Keratinocyte (primary cell): ENCODE measurements around the gene CACNA1E. TPM values are rescaled to one million over a fixed set of nuclear protein-coding genes. Genes with fewer than 3 reads are reported as not detected.

Source experiments
- DNase-seq: peaks from one replicate; pipeline ENCODE4 v3.0.0-alpha.2; 2011; ENCODE audit warnings: low read depth, missing footprints, low spot score
- FAIRE-seq: peaks from 2 replicates; lab custom pipeline; 2011; peaks lifted over from hg19 to GRCh38; lab: Jason Lieb, UNC
- H2AFZ ChIP-seq: 2 replicates; pipeline ENCODE4 v1.6.0; 2012; ENCODE audit warnings: low read length, control low read depth, inconsistent platforms; ENCODE audit not compliant: control insufficient read depth
- H3K27ac ChIP-seq: 2 replicates; pipeline ENCODE4 v1.5.1; 2011; ENCODE audit warnings: low read length; ENCODE audit not compliant: control insufficient read depth, insufficient read depth
- H3K27me3 ChIP-seq: 3 replicates; pipeline ENCODE4 v1.6.0; 2011; ENCODE audit warnings: low read length; ENCODE audit not compliant: control insufficient read depth, insufficient read depth; ENCODE audit errors: extremely low read depth
- H3K36me3 ChIP-seq, 2 experiments: 2 replicates in 1 of 2; 3 replicates in 1 of 2; pipeline ENCODE4 v1.5.1; 2011; ENCODE audit warnings: low read length in 2 of 2, mild to moderate bottlenecking in 1 of 2; ENCODE audit not compliant: control insufficient read depth in 2 of 2, insufficient read depth in 2 of 2; ENCODE audit errors: extremely low read depth in 1 of 2
- H3K4me1 ChIP-seq: 3 replicates; pipeline ENCODE4 v1.5.1; 2011; ENCODE audit warnings: low read length; ENCODE audit not compliant: control insufficient read depth, insufficient read depth; ENCODE audit errors: extremely low read depth
- H3K4me2 ChIP-seq: 3 replicates; pipeline ENCODE4 v1.6.0; 2011; ENCODE audit warnings: low read depth, low read length; ENCODE audit not compliant: control insufficient read depth, insufficient read depth; ENCODE audit errors: extremely low read depth
- H3K4me3 ChIP-seq, 3 experiments: fragments of 200-600 bp in 1 of 3; sonication (generic) in 1 of 3; 2 replicates in 2 of 3; 3 replicates in 1 of 3; pipeline ENCODE4 v1.5.1; 2011 to 2016; ENCODE audit warnings: low read length in 3 of 3, mild to moderate bottlenecking in 3 of 3, control low read depth in 2 of 3, inconsistent platforms in 1 of 3, low read depth in 1 of 3, mixed read lengths in 1 of 3, mixed run types in 1 of 3, moderate library complexity in 1 of 3; ENCODE audit not compliant: control insufficient read depth in 2 of 3, insufficient read depth in 2 of 3; ENCODE audit errors: extremely low read depth in 1 of 3
- H3K79me2 ChIP-seq: 2 replicates; pipeline ENCODE4 v1.6.0; 2012; ENCODE audit warnings: low read length; ENCODE audit not compliant: control insufficient read depth, insufficient read depth
- H3K9ac ChIP-seq: 3 replicates; pipeline ENCODE4 v1.6.0; 2011; ENCODE audit warnings: low read length; ENCODE audit not compliant: control insufficient read depth, insufficient read depth; ENCODE audit errors: extremely low read depth
- H3K9me1 ChIP-seq: 3 replicates; pipeline ENCODE4 v1.6.0; 2011; ENCODE audit warnings: low read length; ENCODE audit not compliant: control insufficient read depth, insufficient read depth; ENCODE audit errors: extremely low read depth
- H3K9me3 ChIP-seq: 2 replicates; pipeline ENCODE4 v1.5.1; 2012; ENCODE audit warnings: low read depth, low read length; ENCODE audit not compliant: control insufficient read depth
- H4K20me1 ChIP-seq: 3 replicates; pipeline ENCODE4 v1.6.0; 2011; ENCODE audit warnings: low read length; ENCODE audit not compliant: control insufficient read depth, insufficient read depth; ENCODE audit errors: extremely low read depth
- EZH2 ChIP-seq: IDR thresholded peaks from one replicate; pipeline ENCODE4 v1.6.1; 2012; ENCODE audit warnings: inconsistent platforms, mild to moderate bottlenecking, low read length, moderate library complexity
- dilution Hi-C: fragments of 300-500 bp; cut with MboI; formaldehyde crosslinking; loops from one replicate; pipeline ENCODE4 v1.7.0; 2020; ENCODE audit warnings: low sequenced_read_pairs; ENCODE audit not compliant: extremely low pct_ligation_motif_present
- polyA plus RNA-seq, 5 experiments: library from polyadenylated mRNA; depleted of rRNA in 3 of 5; stranded (reverse) in 3 of 5; stranded (forward) in 1 of 5; unstranded in 1 of 5; fragments of >200 nt; gene quantifications; 1 replicate in 1 of 5; 2 replicates in 3 of 5; 3 replicates in 1 of 5; pipeline versions ENCODE4 v1.2.1 to v1.2.3, GENCODE V29; 2011 to 2012; ENCODE audit warnings: missing spikeins in 2 of 5, low read depth in 1 of 5, low replicate concordance in 1 of 5
- TF ChIP-seq, protein P1 (sequence below), 3 experiments: IDR thresholded peaks in 1 of 3; conservative IDR thresholded peaks in 1 of 3; optimal IDR thresholded peaks in 1 of 3; 2 replicates in 2 of 3; 3 replicates in 1 of 3; pipeline versions ENCODE3 to v1.5.1; 2011; ENCODE audit warnings: low read length in 3 of 3, mild to moderate bottlenecking in 3 of 3, moderate library complexity in 2 of 3, control low read depth in 1 of 3, inconsistent platforms in 1 of 3; ENCODE audit not compliant: insufficient read depth in 2 of 3; ENCODE audit errors: extremely low read depth in 1 of 3

The CACNA1E gene
- polyA plus RNA-seq, 1 donor (not counting 4 experiments of a cell fraction or from before 2014, with no cell fraction given) = not detected

DNA sequence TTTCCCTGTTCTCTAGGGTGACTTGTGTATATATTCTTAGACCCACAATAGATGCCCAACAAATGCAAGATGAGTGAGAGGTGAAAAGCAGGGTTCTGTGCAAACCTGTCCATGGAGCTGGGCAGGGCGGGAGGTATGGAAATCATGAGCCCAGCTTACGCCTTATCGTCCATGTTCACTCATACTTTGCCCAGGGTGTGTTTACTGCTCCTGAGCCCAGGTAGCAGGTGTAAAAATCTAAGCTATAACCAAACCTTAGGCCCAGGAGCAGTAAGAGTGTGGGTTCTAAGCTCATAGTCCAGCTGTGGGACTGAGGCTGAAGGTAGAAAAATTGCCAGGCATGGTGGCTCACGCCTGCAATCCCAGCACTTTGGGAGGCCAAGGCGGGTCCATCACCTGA is 48.1 kb downstream of the CACNA1E start:
- DNase-seq = no peak
- Histone ChIP-seq H3K36me3 (no peaks in the 10 kb centered on the region), H3K27me3 (no peaks in the 10 kb centered on the region), H3K9me1 (no peaks in the 10 kb centered on the region), H3K4me1 (peaks cover 6% of the 10 kb centered on the region), H3K79me2 (no peaks in the 10 kb centered on the region), H4K20me1 (no peaks in the 10 kb centered on the region), H3K4me3 (no peak overlapping the region), H3K4me2 (no peak overlapping the region), H3K9ac (no peak overlapping the region), H3K27ac (no peak overlapping the region), H3K9me3 (no peaks in the 10 kb centered on the region), H2AFZ (no peak overlapping the region)
- no peak for FAIRE-seq
- TF ChIP-seq, protein P1, sequence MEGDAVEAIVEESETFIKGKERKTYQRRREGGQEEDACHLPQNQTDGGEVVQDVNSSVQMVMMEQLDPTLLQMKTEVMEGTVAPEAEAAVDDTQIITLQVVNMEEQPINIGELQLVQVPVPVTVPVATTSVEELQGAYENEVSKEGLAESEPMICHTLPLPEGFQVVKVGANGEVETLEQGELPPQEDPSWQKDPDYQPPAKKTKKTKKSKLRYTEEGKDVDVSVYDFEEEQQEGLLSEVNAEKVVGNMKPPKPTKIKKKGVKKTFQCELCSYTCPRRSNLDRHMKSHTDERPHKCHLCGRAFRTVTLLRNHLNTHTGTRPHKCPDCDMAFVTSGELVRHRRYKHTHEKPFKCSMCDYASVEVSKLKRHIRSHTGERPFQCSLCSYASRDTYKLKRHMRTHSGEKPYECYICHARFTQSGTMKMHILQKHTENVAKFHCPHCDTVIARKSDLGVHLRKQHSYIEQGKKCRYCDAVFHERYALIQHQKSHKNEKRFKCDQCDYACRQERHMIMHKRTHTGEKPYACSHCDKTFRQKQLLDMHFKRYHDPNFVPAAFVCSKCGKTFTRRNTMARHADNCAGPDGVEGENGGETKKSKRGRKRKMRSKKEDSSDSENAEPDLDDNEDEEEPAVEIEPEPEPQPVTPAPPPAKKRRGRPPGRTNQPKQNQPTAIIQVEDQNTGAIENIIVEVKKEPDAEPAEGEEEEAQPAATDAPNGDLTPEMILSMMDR (optimal IDR thresholded peaks at IDR 0.05 in 1 of 3, IDR thresholded peaks at IDR 0.05 in 1 of 3, conservative IDR thresholded peaks at IDR 0.05 in 1 of 3; ENCODE audit: extremely low read depth in 1 of 3, insufficient read depth in 2 of 3, low read length in 3 of 3) = no peak
- no peak for TF ChIP-seq EZH2
- dilution Hi-C loops = no loop called here

DNA sequence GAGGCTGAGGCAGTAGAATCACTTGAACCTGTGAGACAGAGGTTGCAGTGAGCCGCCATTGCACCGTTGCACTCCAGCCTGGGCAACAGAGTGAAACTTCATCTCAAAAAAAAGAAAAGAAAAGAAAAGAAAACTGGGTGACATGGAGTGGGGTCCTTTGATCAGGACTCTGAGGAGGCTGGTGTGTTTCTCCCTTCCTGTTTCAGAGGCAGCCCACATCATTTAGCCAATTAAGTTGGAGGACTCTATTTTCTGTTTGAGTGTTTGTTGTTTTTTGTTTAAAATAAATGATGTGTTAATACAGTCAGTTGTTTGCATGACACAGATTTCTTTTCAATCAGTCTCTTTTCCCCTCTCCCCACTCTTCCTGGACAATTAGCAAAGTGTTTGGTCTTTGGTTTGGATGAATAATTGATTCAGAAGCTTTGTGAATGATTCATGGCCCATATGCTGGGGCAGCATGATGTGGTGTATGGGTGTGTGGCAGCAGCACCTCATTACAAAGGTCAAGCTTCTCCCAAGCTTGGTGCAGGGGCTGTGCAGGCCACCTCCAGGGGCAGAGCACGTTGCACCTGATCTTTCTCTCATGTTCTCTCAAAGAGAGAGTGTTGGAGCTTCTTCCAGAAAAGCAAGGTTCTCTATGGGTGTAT is 48.8 kb downstream of the CACNA1E start:
- Histone ChIP-seq H4K20me1 (no peaks in the 10 kb centered on the region), H3K4me3 (no peak overlapping the region), H3K79me2 (no peaks in the 10 kb centered on the region), H3K27ac (no peak overlapping the region), H3K4me1 (peaks cover 6% of the 10 kb centered on the region), H2AFZ (no peak overlapping the region), H3K36me3 (no peaks in the 10 kb centered on the region), H3K9ac (no peak overlapping the region), H3K4me2 (no peak overlapping the region), H3K9me1 (no peaks in the 10 kb centered on the region), H3K9me3 (no peaks in the 10 kb centered on the region), H3K27me3 (no peaks in the 10 kb centered on the region)
- DNase-seq (no peak), FAIRE-seq (no peak)
- TF ChIP-seq, protein P1 (optimal IDR thresholded peaks at IDR 0.05 in 1 of 3, IDR thresholded peaks at IDR 0.05 in 1 of 3, conservative IDR thresholded peaks at IDR 0.05 in 1 of 3; ENCODE audit: extremely low read depth in 1 of 3, insufficient read depth in 2 of 3, low read length in 3 of 3) = no peak
- TF ChIP-seq EZH2 = no peak
- dilution Hi-C loops = no loop called here
